ENCODE measurements around the gene GPLD1.
"Not testable (repeated sequence)": the region's sequence is repeated elsewhere in the genome, so short reads cannot be mapped to it uniquely, and the experiment has no call there.

GPLD1 gene

DNA sequence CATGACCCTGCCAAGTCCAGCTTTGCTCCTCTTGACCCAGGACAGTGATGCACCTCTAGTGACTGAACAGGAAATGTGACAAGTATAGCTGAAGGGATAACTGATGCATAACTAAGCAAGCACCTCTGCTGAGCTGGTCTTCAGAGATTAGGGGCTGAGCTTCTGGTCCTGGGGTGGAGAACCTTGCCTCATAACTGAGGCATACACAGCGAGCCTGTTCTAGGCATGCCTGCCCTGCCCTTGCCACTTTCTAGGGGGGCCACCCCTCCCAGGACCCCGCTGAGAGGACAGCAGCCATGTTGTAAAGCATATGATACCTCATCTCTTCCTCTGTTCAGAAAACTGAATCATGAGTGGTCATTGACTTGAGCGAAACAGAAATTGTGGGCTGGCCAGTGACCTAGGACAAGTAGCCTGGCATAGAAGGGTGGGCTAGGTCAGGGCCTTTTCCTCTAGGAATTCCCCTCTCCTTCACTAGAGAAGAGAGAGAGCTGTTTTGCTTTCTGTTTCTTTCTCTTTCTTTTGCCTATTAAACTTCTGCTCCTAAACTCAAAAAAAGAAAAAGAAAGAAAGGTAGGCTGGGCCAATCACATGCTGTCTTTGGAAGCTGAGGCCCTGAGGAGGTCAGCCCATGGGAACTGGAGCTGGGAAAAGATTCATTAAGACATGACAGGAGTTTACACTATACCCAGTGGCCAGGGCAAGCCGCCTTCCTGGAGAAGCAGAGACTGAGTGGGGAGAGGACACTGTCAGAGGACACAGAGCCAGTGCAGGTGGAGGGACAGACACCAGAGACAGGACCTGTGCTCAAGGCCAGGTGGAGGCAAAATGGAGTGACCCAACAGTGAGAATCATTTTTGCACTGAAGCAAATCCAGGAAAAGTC is 28.5 kb upstream of the GPLD1 start:
- Histone ChIP-seq H3K9ac (ENCODE audit: low read length) (no peak overlapping the region), H3K36me3 (ENCODE audit: insufficient read depth, low read length) (peaks cover 13% of the 10 kb centered on the region), H3K27ac (ENCODE audit: low read depth, low read length) (no peak overlapping the region)

DNA sequence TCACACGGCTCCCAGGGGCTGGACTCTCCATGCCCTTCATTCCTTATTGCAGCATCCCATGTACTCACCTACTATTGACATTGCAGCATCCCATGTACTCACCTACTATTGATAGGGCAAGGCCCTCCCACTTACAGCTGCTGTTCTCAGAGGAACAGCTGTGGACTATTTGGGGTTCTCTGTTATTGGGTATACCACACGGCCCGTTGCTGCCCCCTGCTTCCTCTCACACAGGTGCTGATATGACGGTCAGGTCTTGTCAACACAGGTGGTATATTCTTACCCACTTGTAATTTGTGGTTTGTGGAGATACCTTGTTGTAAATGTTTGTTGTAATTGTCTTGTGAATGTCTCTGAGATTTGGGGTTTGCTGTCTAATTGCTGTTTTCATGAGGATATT is 24.2 kb upstream of the GPLD1 start:
- Histone ChIP-seq H3K27me3 (ENCODE audit: control insufficient read depth in 1 of 2, insufficient read depth in 2 of 2, low read length in 2 of 2) (no peaks in the 10 kb centered on the region), H3K4me1 (ENCODE audit: insufficient read depth, low read length) (no peaks in the 10 kb centered on the region), H3K9ac (ENCODE audit: low read length) (no peak overlapping the region), H3K9me3 (ENCODE audit: low read length) (no peaks in the 10 kb centered on the region), H3K27ac (ENCODE audit: low read depth, low read length) (no peak overlapping the region), H3K4me3 (ENCODE audit: low read depth in 1 of 2, low read length in 2 of 2) (no peak overlapping the region), H3K36me3 (ENCODE audit: insufficient read depth, low read length) (peaks cover 13% of the 10 kb centered on the region)

More for the DNA sequence above, 28.5 kb upstream of the GPLD1 start:
- H3K4me3 ChIP-seq (ENCODE audit: low read depth in 1 of 2, low read length in 2 of 2) = no peak overlapping the region
- H3K4me1 ChIP-seq (ENCODE audit: insufficient read depth, low read length) = no peaks in the 10 kb centered on the region
- no peaks in the 10 kb centered on the region for H3K27me3 ChIP-seq (ENCODE audit: control insufficient read depth in 1 of 2, insufficient read depth in 2 of 2, low read length in 2 of 2)
- H3K9me3 ChIP-seq (ENCODE audit: low read length) = no peaks in the 10 kb centered on the region

DNA sequence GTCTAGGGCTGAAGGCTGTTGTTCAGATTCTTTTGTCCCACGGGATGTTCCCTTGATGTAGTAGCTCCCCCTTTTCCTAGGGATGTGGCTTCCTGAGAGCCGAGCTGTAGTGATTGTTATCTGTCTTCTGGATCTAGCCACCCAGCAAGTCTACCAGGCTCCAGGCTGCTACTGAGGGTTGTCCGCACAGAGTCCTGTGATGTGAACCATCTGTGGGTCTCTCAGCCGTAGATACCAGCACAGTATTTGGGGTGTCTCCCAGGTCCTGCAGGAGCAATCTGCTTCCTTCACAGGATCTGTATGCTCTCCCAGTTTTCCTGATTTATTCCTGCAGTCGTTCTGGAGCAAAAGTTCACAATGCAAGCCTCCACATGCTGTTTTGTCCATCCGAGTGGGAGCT is 22.6 kb upstream of the GPLD1 start:
- H3K27ac ChIP-seq (ENCODE audit: low read depth, low read length); H3K4me3 ChIP-seq (ENCODE audit: low read depth in 1 of 2, low read length in 2 of 2): not testable (repeated sequence)
- H3K36me3 ChIP-seq (ENCODE audit: insufficient read depth, low read length) = peaks cover 15% of the 10 kb centered on the region

DNA sequence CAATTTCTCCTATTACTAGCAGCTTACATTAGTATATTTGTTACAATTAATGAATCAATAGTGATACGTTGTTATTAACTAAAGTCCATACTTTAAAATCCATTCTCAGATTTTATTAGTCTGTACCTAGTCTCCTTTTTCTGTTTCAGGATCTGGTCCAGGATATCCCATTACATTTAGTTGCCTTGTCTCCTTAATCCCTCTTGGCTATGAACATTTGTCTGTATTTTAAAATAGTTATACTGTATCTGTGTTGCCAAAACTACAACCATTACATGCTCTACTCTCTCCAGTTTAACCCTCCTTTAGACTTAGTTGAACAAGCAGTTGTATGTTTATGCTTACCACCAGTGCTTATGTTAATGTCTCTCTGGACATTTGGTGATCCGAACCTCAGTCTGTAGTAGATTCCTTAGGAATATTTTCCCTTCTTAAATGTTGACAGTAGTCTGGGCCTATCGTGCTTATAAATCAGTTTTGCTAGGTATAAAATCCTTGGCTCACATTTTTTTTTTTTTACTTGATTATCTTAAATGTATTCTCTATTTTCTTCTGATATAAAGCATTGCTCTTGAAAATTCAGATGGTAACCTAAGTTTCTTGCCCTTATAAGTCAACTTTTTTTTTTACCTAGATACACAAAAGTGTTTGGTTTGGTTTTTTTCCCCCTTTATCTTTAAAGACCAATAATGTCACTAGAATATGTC is 17.6 kb upstream of the GPLD1 start:
- Histone ChIP-seq H3K4me1 (ENCODE audit: insufficient read depth, low read length) (no peaks in the 10 kb centered on the region), H3K27me3 (ENCODE audit: control insufficient read depth in 1 of 2, insufficient read depth in 2 of 2, low read length in 2 of 2) (no peaks in the 10 kb centered on the region), H3K9ac (ENCODE audit: low read length) (no peak overlapping the region), H3K27ac (ENCODE audit: low read depth, low read length) (no peak overlapping the region), H3K4me3 (ENCODE audit: low read depth in 1 of 2, low read length in 2 of 2) (no peak overlapping the region), H3K9me3 (ENCODE audit: low read length) (no peaks in the 10 kb centered on the region), H3K36me3 (ENCODE audit: insufficient read depth, low read length) (peaks cover 27% of the 10 kb centered on the region)

More for the DNA sequence above, 22.6 kb upstream of the GPLD1 start:
- not testable (repeated sequence) for H3K4me1 ChIP-seq (ENCODE audit: insufficient read depth, low read length); H3K9ac ChIP-seq (ENCODE audit: low read length); H3K27me3 ChIP-seq (ENCODE audit: control insufficient read depth in 1 of 2, insufficient read depth in 2 of 2, low read length in 2 of 2); H3K9me3 ChIP-seq (ENCODE audit: low read length)

DNA sequence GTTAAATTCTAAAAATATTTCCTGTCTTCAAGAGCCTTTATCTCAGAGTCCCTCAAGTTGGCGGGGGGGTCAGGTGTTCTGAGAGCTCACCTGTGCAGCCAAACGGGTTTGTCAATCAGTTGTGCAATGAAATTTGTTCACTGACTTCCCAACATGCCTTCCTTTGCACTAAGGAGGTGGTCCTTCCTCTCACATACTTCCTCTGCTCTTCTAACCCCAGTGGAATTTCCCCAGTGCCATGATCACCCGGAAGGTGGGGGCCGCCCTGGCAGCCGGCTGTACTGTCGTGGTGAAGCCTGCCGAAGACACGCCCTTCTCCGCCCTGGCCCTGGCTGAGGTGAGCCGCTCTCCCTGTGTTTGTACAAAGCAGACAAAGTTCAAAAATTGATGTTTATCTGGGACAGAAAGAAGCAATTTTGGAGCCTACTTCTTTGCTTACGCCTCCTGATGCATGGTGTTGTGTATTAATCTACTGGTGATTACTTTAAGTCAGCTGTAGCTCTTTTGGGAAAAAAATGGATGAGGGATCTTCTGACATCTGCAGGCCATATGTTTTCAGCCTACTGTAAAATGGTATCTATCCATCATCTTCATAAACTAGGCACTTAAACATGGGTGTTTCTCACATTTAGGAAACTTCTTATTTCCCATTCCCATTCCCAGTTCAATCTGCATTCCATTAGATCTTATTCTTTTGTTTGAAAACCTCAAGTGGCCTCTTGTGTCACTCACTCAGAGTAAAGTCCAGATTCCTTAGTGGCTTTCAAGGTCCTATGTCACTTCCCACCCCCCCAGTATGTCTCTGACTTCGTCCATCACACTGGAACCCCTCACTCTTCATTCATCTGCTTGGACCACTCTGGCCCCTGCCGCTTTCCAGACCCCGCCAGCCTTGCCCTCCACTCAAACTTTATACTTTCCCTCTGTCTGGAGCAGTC is 15.5 kb upstream of the GPLD1 start:
- Histone ChIP-seq H3K4me3 (ENCODE audit: low read depth in 1 of 2, low read length in 2 of 2) (no peak overlapping the region), H3K4me1 (ENCODE audit: insufficient read depth, low read length) (no peaks in the 10 kb centered on the region), H3K27ac (ENCODE audit: low read depth, low read length) (no peak overlapping the region), H3K27me3 (ENCODE audit: control insufficient read depth in 1 of 2, insufficient read depth in 2 of 2, low read length in 2 of 2) (no peaks in the 10 kb centered on the region), H3K36me3 (ENCODE audit: insufficient read depth, low read length) (peaks cover 27% of the 10 kb centered on the region), H3K9ac (ENCODE audit: low read length) (no peak overlapping the region), H3K9me3 (ENCODE audit: low read length) (no peaks in the 10 kb centered on the region)

DNA sequence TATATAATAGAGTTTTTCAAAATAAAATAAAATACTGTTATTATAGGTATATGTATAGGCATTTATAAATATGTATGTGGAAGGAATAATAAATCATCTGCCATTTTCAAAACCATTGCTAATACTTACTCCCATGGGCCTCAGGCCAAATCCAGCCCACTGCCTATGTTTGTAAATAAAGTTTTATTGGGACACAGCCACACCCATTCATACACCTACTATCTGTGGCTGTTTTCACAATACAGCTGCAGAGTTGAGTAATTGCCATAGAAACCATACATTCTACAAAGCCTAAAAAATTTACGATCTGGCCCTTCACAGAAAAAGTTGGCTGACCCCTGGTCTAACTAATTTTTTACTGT is 14.9 kb upstream of the GPLD1 start:
- H3K36me3 ChIP-seq (ENCODE audit: insufficient read depth, low read length) = peaks cover 27% of the 10 kb centered on the region
- no peak overlapping the region for H3K4me3 ChIP-seq (ENCODE audit: low read depth in 1 of 2, low read length in 2 of 2)
- H3K4me1 ChIP-seq (ENCODE audit: insufficient read depth, low read length) = no peaks in the 10 kb centered on the region
- no peaks in the 10 kb centered on the region for H3K9me3 ChIP-seq (ENCODE audit: low read length)
- H3K27ac ChIP-seq (ENCODE audit: low read depth, low read length) = no peak overlapping the region
- H3K27me3 ChIP-seq (ENCODE audit: control insufficient read depth in 1 of 2, insufficient read depth in 2 of 2, low read length in 2 of 2) = no peaks in the 10 kb centered on the region
- no peak overlapping the region for H3K9ac ChIP-seq (ENCODE audit: low read length)

DNA sequence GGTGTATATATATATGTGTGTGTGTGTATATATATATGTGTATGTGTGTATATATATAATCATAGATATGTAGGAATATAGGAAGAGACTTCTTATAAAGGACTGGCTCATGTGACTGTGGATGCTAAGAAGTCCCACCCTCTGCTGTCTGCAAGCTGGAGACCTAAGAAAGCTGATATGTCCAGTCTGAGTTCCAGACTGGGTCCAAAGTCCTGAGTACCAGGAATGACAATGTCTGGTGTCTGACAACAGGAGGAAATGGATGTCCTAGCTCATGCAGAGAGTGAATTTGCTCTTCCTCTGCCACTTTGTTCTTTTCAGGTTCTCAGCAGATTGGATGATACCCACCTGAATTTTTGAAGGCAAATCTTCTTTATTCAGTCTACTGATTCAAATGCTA is 12.5 kb upstream of the GPLD1 start:
- Histone ChIP-seq H3K27me3 (ENCODE audit: control insufficient read depth in 1 of 2, insufficient read depth in 2 of 2, low read length in 2 of 2) (no peaks in the 10 kb centered on the region), H3K27ac (ENCODE audit: low read depth, low read length) (no peak overlapping the region), H3K4me1 (ENCODE audit: insufficient read depth, low read length) (no peaks in the 10 kb centered on the region), H3K36me3 (ENCODE audit: insufficient read depth, low read length) (peaks cover 24% of the 10 kb centered on the region), H3K9ac (ENCODE audit: low read length) (no peak overlapping the region), H3K9me3 (ENCODE audit: low read length) (no peaks in the 10 kb centered on the region), H3K4me3 (ENCODE audit: low read depth in 1 of 2, low read length in 2 of 2) (no peak overlapping the region)

DNA sequence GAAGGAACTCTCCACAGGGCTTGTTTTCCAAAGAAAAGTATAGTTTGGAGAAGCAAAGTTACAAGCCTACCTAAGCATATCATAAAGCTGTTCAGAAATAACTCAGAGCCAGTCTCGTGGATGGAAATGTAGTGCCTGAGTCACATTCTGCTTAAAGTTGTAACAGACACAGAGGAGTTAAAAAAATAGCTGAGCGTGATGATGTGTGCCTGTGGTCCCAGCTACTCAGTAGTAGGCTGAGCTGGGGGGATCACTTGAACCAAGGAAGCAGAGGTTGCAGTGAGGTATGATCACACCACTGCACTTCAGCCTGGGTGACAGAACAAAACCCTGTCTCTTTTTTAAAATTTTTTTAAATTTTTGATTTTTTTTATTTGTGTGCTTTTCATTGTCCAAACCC is 12.0 kb upstream of the GPLD1 start:
- Histone ChIP-seq H3K9me3 (ENCODE audit: low read length) (no peaks in the 10 kb centered on the region), H3K36me3 (ENCODE audit: insufficient read depth, low read length) (peaks cover 21% of the 10 kb centered on the region), H3K4me1 (ENCODE audit: insufficient read depth, low read length) (no peaks in the 10 kb centered on the region), H3K9ac (ENCODE audit: low read length) (no peak overlapping the region), H3K27ac (ENCODE audit: low read depth, low read length) (no peak overlapping the region), H3K27me3 (ENCODE audit: control insufficient read depth in 1 of 2, insufficient read depth in 2 of 2, low read length in 2 of 2) (no peaks in the 10 kb centered on the region), H3K4me3 (ENCODE audit: low read depth in 1 of 2, low read length in 2 of 2) (no peak overlapping the region)

DNA sequence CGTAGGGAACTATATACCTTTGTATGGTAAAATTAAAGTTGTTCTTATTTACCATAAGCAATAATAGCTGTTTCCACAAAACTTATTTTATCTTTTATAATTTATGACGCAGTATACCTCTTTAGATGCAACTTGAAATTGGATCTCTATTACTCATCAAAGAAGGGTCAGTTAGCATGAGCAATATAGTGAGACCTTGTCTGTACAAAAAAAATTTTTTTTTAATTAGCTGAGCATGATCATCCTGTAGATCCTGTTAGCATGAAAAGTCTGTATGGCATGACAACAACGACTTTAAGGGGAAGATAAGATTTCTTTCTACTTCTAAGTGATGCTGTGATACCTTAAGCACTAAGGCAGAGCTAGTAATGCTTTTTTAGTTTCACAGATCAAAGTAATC is 11.3 kb upstream of the GPLD1 start:
- Histone ChIP-seq H3K36me3 (ENCODE audit: insufficient read depth, low read length) (peaks cover 21% of the 10 kb centered on the region), H3K27me3 (ENCODE audit: control insufficient read depth in 1 of 2, insufficient read depth in 2 of 2, low read length in 2 of 2) (no peaks in the 10 kb centered on the region), H3K9me3 (ENCODE audit: low read length) (no peaks in the 10 kb centered on the region), H3K4me1 (ENCODE audit: insufficient read depth, low read length) (no peaks in the 10 kb centered on the region), H3K9ac (ENCODE audit: low read length) (no peak overlapping the region), H3K4me3 (ENCODE audit: low read depth in 1 of 2, low read length in 2 of 2) (no peak overlapping the region), H3K27ac (ENCODE audit: low read depth, low read length) (no peak overlapping the region)

DNA sequence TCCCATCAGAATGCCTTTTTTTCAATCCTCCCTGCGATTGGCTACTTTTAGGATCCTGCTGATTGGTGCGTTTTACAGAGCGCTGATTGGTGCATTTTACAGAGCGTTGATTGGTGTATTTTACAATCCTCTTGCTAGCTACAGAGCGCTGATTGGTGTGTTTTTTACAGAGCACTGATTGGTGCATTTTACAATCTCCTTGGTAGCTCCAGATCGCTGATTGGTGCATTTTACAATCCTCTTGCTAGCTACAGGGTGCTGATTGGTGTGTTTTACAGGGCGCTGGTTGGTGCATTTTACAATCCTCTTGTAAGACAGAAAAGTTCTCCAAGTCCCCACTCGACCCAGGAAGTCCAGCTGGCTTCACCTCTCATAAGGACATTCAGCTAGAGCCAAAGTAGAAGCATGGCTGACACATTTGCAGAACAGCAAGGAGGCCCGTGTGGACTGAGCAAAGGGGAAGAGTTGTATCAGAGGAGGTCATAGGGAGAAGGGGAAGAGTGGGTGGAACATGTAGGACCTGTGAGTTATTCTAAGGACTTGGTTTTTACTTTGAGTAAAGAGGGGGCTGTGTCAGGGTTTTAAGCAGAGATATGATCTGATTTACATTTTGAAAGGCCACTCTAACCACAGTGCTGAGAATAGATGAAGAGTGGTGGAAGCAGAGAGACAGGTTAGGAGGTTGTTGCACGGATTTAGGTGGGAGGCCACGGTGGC is 8.0 kb upstream of the GPLD1 start:
- H3K4me3 ChIP-seq (ENCODE audit: low read depth in 1 of 2, low read length in 2 of 2) = no peak overlapping the region
- H3K27ac ChIP-seq (ENCODE audit: low read depth, low read length) = no peak overlapping the region
- no peaks in the 10 kb centered on the region for H3K9me3 ChIP-seq (ENCODE audit: low read length)
- H3K36me3 ChIP-seq (ENCODE audit: insufficient read depth, low read length) = no peaks in the 10 kb centered on the region
- H3K27me3 ChIP-seq (ENCODE audit: control insufficient read depth in 1 of 2, insufficient read depth in 2 of 2, low read length in 2 of 2) = no peaks in the 10 kb centered on the region
- H3K4me1 ChIP-seq (ENCODE audit: insufficient read depth, low read length) = peaks cover 6% of the 10 kb centered on the region
- no peak overlapping the region for H3K9ac ChIP-seq (ENCODE audit: low read length)
